H1 (cell line): ENCODE data around the gene MPV17L.
"Not testable (repeated sequence)": the region's sequence is repeated elsewhere in the genome, so short reads cannot be mapped to it uniquely, and the experiment has no call there.

Experiments used
- BACH1 ChIP-seq: IDR thresholded peaks from 2 replicates; pipeline ENCODE4 v1.6.1; 2012; ENCODE audit warnings: low read length, improper control_type of control experiment
- BRCA1 ChIP-seq: IDR thresholded peaks from 2 replicates; pipeline ENCODE4 v1.6.1; 2012; ENCODE audit warnings: low read depth, low read length, improper control_type of control experiment
- CREB1 ChIP-seq: IDR thresholded peaks from 2 replicates; pipeline ENCODE4 v1.6.1; 2012; ENCODE audit warnings: inconsistent platforms
- YY1 ChIP-seq: IDR thresholded peaks from 2 replicates; pipeline ENCODE4 v1.6.1; 2011; ENCODE audit warnings: low read depth, mild to moderate bottlenecking, low read length
- TF ChIP-seq, protein P1 (sequence below), 3 experiments: IDR thresholded peaks; 1 replicate in 2 of 3; 2 replicates in 1 of 3; pipeline versions ENCODE4 v1.5.1 to v1.6.1; 2011; ENCODE audit warnings: low read length in 3 of 3, mild to moderate bottlenecking in 3 of 3, inconsistent platforms in 2 of 3, low read depth in 1 of 3, moderate library complexity in 1 of 3; ENCODE audit not compliant: insufficient read depth in 1 of 3; ENCODE audit errors: control extremely low read depth in 1 of 3
- TF ChIP-seq, protein P2 (sequence below): IDR thresholded peaks from 2 replicates; pipeline ENCODE4 v1.6.1; 2012; ENCODE audit warnings: inconsistent platforms

DNA sequence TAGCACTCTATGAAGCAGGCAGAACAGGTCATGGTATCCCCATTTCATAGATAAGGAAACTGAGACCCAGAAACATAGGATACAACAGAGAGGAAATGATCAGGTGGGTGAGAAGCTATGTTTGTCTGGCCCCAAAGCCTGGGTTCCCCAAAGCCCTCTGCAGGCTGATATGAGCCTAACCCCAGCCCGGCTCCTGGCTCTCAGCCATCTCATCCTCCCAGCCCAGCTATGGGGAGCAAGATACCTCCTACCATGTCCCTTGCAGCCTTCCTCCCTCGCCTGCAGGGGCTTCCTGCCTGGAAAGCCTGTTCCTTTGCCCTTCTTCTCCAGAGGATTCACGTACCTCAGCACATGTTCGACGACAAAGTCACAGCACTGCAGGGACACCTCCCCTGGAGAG is 43.8 kb upstream of the MPV17L start:
- not testable (repeated sequence) for TF ChIP-seq BRCA1, CREB1, BACH1, YY1
- TF ChIP-seq, protein P1, sequence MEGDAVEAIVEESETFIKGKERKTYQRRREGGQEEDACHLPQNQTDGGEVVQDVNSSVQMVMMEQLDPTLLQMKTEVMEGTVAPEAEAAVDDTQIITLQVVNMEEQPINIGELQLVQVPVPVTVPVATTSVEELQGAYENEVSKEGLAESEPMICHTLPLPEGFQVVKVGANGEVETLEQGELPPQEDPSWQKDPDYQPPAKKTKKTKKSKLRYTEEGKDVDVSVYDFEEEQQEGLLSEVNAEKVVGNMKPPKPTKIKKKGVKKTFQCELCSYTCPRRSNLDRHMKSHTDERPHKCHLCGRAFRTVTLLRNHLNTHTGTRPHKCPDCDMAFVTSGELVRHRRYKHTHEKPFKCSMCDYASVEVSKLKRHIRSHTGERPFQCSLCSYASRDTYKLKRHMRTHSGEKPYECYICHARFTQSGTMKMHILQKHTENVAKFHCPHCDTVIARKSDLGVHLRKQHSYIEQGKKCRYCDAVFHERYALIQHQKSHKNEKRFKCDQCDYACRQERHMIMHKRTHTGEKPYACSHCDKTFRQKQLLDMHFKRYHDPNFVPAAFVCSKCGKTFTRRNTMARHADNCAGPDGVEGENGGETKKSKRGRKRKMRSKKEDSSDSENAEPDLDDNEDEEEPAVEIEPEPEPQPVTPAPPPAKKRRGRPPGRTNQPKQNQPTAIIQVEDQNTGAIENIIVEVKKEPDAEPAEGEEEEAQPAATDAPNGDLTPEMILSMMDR (IDR thresholded peaks at IDR 0.05; ENCODE audit: control extremely low read depth in 1 of 3, insufficient read depth in 1 of 3, low read depth in 1 of 3, low read length in 3 of 3): not testable (repeated sequence)
- TF ChIP-seq, protein P2, sequence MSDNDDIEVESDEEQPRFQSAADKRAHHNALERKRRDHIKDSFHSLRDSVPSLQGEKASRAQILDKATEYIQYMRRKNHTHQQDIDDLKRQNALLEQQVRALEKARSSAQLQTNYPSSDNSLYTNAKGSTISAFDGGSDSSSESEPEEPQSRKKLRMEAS: not testable (repeated sequence)
